Measurements from ENCODE around the gene OR51D1.

The OR51D1 gene, protein sequence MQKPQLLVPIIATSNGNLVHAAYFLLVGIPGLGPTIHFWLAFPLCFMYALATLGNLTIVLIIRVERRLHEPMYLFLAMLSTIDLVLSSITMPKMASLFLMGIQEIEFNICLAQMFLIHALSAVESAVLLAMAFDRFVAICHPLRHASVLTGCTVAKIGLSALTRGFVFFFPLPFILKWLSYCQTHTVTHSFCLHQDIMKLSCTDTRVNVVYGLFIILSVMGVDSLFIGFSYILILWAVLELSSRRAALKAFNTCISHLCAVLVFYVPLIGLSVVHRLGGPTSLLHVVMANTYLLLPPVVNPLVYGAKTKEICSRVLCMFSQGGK

DNA sequence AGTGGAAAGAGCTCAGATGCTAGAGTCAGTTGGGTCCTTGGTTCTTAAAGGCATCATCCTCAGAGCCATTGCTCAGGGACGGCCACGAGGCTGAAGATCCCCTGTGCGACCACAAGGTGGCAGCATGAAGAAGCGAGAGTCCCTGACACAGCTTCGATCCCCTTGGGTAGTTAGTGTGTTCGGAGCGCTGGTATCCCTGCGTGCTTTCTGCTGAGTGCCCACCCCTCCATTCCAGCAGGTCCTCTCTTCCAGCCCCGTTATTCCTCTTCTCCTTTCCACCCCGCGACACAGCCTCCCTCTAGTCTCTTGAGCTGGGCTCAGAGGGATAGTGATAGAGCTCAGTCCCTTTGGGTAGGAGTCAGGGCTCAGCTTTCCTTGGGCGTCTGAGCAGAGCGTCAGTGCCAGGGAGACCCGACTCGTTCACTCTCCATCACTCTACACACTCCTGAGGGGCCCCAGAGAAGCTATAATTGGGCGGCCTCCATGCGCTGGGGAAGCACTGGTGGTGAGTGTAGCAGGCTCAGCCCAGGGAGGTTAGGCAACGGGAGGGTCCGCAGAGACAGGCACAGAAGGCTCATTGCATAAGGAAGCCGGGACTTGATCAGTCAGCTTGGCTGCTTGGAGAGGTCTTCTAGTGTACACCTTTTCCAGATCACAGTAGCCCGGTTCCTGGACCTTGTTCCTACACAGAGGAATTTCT is at the start of gene OR51D1:
TSS of gene OR51D1 (plus strand) at position 516 of the 700 bp plus-strand sequence. CDS start 2,314 bp downstream, outside the sequence.
- peak; percentile 30 for DNase-seq (ENCODE audit: low read depth)

DNA sequence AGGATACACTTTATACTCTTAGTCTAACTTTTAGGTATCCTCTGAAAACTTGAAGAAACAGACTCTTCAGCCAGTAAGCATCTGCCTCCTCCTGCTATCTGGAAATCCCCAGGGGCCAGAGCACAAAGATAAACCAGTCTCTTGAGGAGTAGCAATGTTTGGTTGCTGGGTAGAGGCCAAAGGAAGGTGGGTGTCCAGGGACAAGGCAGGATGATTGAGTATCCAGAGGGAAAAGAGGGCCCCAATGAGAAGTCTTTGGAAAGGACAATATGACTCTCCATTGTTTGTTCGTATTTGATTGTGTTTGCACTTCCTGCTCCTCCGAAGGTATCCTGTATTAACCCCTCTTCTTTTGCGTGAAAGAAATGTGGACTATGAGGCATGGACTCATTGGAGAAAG is 48.3 kb upstream of the OR51D1 start:
- no peak for DNase-seq (ENCODE audit: low read depth)

DNA sequence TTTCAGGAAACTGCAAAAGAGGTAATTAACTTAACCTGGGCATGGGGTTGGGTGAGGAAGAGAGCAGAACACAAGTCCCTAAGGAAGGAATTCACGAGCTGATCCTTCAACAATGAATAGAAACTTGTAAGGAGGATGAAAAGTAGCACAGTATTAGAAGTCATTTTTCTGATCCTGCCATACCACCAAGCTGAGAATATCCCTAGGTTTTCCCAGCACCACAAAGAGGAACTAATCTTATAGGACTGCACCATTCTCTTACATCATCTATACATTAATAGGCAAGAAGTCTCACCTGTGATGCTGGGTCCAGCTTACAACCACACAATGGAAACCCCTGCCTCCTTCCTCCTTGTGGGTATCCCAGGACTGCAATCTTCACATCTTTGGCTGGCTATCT is 43.5 kb upstream of the OR51D1 start, which contains the start of gene OR52I1:
TSS of gene OR52I1 (plus strand) at position 301 of the 400 bp plus-strand sequence. CDS start at position 301, 0 bp downstream.
- DNase-seq (ENCODE audit: low read depth), result no peak

DNA sequence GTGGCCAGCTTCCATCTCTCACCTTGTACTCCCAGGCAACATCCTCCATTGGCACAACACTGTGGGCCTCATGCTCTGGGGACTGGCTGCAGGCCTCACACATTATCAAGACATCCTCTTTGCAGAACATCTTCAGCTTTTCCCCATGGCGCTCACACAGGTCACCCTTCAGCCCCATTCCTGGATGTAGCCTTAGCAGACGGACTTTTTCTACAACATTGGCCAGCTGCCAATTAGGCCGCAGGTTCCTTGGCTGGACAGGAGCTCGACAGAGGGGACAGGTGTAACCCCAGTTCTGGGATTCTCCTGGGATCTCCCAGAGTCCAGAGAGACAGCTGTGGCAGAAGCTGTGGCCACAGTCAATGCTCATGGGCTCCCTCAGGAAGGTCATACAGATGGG is 32.2 kb upstream of the OR51D1 start:
- DNase-seq (ENCODE audit: low read depth), result no peak

DNA sequence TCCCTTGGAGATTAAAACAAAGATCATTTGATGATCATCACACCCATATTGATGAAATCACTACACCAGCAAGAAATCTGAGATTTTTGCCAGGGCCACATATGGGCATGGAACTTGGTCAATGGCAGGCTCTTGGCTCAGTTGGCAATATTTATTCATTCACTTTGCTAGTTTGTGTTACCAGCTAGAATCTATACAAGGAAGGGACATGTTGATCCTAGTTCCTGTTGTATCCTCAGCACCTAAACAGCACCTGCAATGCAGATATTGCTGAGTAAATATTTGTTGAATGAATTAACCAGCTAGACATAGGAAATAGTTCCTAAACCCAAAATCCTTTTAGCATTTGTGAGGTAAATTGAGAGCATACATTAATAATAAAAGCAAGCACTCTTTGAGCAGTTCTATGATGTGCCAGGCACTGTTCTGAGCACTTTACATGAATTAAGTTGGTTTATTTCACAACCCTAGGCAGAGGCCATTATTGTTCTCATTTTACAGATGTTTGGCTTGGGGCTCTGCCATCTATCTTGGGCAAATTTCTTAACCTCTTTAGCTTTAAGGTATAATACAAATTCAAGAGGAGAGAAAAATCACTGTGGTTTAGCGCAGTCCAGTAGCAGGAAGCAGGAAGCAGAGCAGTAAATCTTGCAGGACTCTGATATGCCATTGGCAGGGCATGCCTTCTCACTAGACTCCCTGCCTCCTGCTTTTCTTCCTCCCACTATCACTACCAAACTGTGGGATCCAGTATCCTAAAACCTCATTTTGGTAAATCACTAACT is 30.9 kb upstream of the OR51D1 start:
- no peak for DNase-seq (ENCODE audit: low read depth)

DNA sequence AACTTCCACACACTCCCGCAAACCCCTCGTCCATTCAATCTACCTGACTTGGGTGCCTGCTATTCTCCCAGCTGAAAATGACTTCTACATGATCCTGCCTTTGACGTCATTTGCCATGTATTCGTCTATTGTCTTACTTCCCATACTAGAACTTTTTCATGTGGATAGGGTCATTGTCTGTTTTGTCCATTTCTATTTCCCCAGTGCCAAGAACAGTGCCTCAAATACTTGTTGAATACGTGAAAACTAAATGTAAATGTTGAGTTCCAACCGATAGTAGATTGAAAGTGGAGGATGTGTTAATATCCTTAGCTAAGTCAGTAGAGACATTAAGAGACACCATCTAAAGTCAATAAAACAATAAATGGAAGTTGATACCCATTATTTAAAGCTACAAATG is 30.2 kb upstream of the OR51D1 start:
- DNase-seq (ENCODE audit: low read depth), result no peak

DNA sequence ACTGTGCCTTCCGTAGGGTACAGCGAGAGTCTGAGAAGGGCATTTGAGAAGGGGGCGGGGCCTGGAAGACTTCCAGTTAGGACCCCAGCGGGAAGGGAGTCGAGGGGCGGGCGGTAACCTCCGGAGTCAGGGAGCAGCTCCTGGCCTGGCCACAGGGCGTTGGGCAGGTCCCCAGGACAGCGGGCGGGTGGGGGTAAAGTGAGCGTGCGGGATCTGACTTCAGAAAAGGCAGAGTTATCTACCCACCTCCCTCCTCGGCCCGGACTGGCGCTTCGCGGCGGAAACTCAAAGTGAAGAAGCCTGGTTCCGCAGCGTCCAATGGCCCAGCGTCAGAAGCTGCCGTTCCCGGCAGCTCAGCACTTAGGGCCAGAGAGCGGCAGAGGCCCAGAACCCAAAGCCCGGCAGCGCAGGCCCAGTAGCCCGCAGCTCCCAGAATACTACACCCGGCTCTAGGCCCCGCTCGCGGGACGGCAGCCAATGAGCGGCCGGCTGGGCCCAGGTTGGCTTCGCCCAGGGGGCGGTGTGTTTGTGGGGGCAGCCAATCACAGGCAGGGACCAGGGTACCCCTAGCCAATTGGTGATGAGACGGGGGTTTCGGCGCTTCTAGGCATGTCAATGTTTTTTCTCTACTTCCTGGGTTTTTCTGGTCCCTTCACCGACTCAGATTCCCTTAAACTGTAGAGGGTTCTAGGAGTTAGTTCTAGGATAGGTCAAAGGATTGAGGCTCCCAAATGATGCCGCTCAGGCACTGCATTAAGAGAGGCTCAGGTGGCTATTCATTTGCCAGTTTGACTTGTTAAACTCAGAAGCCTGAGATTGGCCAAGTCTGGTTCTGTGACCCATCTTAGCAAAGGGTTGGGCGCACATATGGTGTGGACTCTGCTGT is 29.3 kb upstream of the OR51D1 start, which contains the start of gene TRIM68:
TSS of gene TRIM68 (minus strand) at position 451 of the 886 bp plus-strand sequence. CDS start 2,727 bp downstream, outside the sequence.
- DNase-seq (ENCODE audit: low read depth), result peak; percentile 83

DNA sequence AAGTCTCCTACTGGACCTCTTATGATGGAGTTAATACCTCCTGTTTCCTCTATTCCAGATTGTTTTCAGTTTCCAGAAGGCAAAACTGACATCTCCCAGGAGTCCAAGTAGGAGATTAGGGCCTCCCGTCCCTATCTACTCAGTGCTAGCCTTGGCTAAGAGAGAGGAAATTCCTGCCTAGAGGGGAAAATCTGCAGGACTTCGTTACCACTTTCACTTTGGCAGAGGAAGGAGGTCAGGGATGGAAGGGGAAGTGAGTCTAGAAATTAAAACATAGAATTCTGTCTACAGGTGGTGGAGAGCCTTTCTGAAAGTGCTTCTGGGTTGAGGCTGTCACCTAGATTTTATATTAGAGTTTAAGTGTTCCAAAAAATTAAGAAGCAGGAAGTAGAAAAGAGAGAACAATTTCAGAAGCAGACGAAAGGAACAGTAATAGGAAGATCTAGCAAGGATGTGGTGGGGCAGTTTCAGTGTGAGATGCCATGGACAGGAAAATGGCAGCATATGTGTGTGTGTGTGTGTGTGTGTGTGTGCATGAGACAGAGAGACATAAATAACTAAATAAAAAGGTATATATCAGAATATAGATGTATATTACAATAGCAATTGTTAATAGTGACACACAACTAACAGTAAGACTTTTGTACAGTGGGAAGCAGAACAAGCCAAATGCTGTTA is 26.9 kb upstream of the OR51D1 start:
- no peak for DNase-seq (ENCODE audit: low read depth)

DNA sequence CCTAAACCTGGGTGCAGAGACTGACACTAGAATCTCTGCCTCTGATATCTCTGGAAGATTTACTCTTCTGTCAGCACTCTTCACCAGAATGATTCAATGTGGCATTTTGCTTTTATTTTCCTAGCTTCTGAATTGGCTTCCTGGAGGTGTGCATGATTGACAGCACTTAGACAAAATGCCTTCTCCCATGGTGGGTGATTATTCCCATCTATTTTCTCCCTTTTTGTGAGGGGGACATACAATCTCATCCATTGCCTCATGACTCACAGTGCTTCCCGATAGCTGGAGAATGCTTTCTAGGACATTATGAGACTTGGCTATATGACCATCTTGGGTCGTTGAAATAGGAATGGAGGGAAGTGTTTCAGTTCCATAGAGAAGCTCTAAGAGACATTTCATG is 25.3 kb upstream of the OR51D1 start:
- no peak for DNase-seq (ENCODE audit: low read depth)

DNA sequence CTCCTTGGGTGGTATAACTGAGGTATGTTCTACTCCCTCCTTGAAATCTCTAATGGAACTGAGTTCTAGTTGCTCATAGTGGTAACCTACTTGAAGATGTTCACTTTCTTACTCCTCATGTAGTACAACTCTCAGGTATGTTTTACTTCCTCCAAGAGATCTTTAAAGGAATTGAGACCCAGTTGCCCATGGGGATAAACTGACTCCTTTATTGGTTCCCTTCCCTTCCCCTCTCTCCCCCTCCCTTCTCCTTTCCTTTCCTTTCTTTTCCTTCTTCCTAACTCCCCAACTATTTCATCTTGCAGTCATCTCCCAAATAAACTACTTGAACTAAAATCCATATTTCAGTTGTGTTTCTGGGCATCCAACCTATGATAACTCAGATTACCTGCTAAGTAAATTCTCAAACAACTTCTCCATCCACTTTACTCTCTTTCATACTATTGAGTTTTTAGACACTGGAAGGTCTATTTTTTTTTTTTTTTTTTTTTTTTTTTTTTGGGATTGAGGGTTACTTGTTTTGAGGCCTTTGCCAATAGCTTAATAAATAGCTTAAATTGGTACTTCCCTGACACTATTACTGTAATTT is 21.3 kb upstream of the OR51D1 start:
- no peak for DNase-seq (ENCODE audit: low read depth)

DNA sequence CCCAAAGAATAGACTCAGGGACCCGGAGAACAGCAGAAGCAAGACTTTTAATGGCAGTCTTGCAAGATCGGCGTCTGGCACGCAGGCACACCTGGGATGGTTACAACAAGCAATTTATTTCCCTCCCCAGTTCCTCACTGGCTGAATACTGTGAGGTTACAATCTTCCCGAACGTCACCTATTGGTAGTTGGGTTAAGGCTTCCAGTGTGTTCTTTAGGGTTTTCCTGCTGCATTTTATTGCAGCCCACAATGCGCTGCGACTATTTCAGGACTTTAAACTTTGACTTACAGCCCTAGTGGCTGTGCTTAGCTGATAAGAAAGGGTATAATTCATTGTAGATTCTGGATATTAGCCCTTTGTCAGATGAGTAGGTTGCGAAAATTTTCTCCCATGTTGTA is 17.8 kb upstream of the OR51D1 start:
- DNase-seq (ENCODE audit: low read depth), result no peak

DNA sequence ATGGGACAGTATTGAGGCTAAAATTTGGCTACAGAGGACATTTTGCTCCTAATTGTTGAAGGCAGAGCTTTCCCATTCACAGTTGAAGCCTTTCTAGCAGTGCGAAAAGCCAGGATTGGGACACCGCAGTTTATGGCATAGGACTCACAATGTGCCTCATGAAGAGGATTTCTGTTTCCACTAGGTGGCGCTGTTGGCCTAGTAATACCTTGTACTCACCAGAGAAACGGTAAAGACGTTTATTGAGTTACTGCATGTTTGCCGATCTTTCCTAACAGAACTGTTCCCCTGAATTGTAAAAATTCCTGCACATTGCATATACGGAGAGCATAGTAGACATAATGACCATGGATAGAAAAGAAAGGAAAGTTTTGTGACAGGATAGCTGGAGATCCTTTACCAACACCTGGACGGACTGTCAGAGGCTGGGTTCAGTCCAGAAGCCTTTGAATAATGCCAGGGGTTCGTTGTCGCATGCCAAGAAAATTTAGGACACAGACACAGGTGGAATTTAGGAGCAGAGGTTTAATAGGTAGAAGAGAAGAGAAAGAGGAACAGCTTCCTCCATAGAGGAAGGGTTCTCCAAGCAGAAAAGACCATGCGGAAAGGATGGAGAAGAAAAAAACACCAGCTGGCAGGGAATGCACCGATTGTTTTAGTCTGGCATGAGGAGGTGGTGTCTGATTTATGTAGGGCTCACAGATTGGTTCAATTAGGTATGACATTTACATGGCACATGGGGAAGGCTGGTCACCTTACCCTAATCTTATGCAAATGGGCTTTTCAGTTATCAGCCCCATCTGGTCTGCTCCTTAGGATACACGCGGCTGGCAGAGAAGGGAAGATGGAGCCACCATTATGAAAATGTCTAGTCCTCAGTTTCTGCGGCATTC is 10.8 kb upstream of the OR51D1 start:
- peak; percentile 50 for DNase-seq (ENCODE audit: low read depth)

DNA sequence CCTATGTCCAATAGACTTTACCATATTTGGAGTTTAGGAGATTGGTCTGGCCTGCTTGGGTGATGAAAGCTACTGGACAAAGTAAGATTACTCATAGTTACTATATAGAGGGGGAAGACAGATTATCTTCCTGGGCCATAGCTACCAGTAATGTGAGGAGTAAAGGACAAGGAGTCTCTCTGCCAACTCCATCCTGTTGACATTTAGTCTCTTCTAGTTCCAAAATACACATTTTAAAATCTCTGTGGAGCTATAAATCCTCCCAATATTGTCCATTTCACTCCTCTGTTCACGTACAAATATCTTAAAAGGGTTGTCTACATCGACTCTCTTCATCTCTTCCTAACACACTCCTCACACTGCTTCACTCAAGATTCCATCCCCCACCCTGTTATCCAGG is 1.1 kb upstream of the OR51D1 start:
- no peak for DNase-seq (ENCODE audit: low read depth)

DNA sequence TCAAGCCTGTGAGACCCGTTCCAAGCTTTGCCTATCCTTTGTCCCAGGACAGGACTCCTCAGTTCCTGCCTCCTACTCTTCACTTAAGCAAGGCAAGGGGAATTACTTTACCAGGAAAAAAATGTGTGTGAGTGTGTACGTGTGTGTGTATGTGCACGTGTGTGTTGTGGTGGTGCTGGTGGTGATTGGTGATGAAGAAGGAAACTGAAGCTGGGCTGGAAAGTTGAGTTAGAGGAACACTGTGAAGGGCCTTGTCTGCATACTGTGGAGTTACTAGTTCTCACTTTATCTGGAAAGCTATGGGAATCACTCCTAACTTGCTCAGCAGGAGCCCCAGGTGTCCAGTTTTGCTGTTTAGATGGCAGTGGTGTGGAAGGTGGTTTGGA is 378 bp downstream of the OR51D1 start:
- no peak for DNase-seq (ENCODE audit: low read depth)

DNA sequence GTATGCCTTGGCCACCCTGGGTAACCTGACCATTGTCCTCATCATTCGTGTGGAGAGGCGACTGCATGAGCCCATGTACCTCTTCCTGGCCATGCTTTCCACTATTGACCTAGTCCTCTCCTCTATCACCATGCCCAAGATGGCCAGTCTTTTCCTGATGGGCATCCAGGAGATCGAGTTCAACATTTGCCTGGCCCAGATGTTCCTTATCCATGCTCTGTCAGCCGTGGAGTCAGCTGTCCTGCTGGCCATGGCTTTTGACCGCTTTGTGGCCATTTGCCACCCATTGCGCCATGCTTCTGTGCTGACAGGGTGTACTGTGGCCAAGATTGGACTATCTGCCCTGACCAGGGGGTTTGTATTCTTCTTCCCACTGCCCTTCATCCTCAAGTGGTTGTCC is 2.7 kb downstream of the OR51D1 start:
- DNase-seq (ENCODE audit: low read depth), result no peak

DNA sequence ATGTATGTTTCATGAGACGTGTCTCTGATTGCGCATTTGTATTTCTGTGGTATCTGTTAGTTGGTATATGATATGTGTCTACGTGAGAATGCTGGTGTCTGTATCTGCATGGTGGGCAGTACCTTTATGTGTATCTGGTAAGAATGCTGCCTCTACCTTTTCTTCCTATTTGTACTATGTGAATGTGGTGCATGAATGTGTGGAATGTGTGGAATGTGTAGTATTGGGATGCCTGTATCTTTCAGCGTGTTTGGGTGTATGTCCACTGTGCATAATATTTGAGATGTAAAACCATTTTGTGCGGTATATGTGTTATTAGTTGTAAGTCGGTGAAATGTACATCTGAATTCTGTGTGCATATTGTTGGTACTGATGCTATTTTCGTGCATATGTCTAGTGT is 4.2 kb downstream of the OR51D1 start:
- no peak for DNase-seq (ENCODE audit: low read depth)

DNA sequence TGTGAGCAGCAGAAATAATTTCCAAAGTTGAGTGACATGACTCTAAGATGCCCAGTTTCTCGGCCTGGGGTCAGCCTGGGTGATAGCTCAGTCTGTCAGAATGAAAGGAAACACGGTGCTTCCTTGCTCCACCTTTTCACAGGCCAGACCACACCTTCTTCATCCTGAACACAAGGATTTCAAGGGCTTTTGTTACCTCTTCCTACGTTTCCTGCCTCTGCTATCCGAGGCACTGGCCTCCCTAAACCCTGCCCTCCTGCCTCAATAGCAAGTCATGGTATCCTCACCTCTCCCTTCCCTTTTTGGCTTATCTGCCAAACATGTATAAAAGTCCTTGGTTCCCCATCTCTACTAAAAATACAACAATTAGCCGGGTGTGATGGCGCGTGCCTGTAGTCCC is 4.8 kb downstream of the OR51D1 start:
- no peak for DNase-seq (ENCODE audit: low read depth)

DNA sequence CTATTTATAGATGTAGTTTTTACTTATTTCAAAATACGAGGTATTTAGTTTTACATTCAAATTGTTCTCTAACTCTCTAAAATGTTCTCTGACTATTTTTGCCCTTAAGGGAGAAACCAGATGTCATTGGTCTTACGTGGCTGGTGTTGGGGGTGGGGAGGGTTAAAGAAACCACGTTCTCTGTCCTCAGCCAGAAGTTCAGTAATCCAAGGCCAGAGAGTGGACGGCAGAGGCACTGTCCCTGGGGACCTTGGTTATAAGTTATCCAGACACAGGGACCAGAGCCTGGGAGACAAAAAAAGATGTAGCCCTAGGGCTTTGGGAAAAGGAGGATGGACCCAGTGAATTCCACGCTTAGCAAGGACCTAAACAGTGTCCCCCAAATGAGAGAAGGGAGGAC is 5.8 kb downstream of the OR51D1 start:
- DNase-seq (ENCODE audit: low read depth), result no peak

DNA sequence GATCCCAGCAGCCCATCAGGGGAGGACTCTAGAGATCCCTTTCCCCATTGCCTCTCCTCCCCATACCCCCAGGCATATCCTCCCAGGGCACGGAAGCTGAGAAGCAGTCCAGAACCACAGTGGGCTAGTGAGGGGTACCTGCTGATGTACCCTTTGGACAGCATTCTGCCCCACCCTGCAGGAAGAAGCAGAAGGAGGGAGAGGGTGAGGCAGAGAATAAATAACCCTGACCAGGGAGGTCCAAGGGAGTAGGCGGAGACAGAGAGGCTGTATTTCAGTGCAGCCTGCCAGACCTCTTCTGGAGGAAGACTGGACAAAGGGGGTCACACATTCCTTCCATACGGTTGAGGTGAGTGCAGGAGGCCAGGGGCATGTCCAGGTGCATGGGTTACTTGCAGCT is 6.4 kb downstream of the OR51D1 start, which contains the start of gene OR51E1:
TSS of gene OR51E1 (plus strand) at position 301 of the 400 bp plus-strand sequence. CDS start 8,545 bp downstream, outside the sequence.
- DNase-seq (ENCODE audit: low read depth), result no peak
